ENCODE measurements around the gene DNAH2. TPM values are rescaled to one million over a fixed set of nuclear protein-coding genes. Genes with fewer than 3 reads are reported as not detected.

The DNAH2 gene
- polyA plus RNA-seq, 1 of the 3 experiments (the other 2 are of a cell fraction): 0.13 TPM

GRCh38 chr17:7710301-7710700 lies 7.2 kb upstream of the DNAH2 start:
- H3K36me3 ChIP-seq (replicated peaks in 1 of 2; ENCODE audit: control insufficient read depth in 1 of 2, insufficient read depth in 2 of 2, low read length in 1 of 2): peaks cover 0 to 2% of the 10 kb centered on the region in 2 experiments
- H3K9me2 ChIP-seq: no peaks in the 10 kb centered on the region
- no peak overlapping the region for H3K4me2 ChIP-seq
- H4K20me1 ChIP-seq (ENCODE audit: insufficient read depth): no peaks in the 10 kb centered on the region
- no peaks in the 10 kb centered on the region for H3F3A ChIP-seq (replicated peaks; ENCODE audit: insufficient read depth)
- 83% methylated on average over 7 of the region's 7 CpGs for WGBS (ENCODE audit: low lambda C conversion rate)
- TF ChIP-seq TAF1 (IDR thresholded peaks at IDR 0.05; ENCODE audit: borderline replicate concordance, low read depth, low read length) (no peak), IRF3 (IDR thresholded peaks at IDR 0.05; ENCODE audit: low read depth, low read length) (no peak), FOXM1 (IDR thresholded peaks at IDR 0.05; ENCODE audit: low read depth) (no peak), YY1 (IDR thresholded peaks at IDR 0.05; ENCODE audit: low read depth) (no peak), ELF1 (IDR thresholded peaks at IDR 0.05) (no peak), USF2 (IDR thresholded peaks at IDR 0.05; ENCODE audit: borderline replicate concordance, low read depth, low read length) (no peak), FOXJ3 (CRISPR knock-in tag; IDR thresholded peaks at IDR 0.05) (no peak), EP300 (IDR thresholded peaks at IDR 0.05; ENCODE audit: borderline replicate concordance in 1 of 2, low read depth in 1 of 2, low read length in 1 of 2) (no peak), RXRA (IDR thresholded peaks at IDR 0.05; ENCODE audit: borderline replicate concordance, low read depth) (no peak), NFIC (IDR thresholded peaks at IDR 0.05; ENCODE audit: borderline replicate concordance) (no peak), SMC3 (IDR thresholded peaks at IDR 0.05; ENCODE audit: low read depth, low read length) (no peak), TEAD4 (IDR thresholded peaks at IDR 0.05; ENCODE audit: borderline replicate concordance, insufficient read depth) (no peak), USF1 (IDR thresholded peaks at IDR 0.05; ENCODE audit: borderline replicate concordance, low read depth) (no peak), PBX3 (IDR thresholded peaks at IDR 0.05) (no peak), GABPA (IDR thresholded peaks at IDR 0.05; ENCODE audit: low read depth) (no peak), NRF1 (IDR thresholded peaks at IDR 0.05; ENCODE audit: low read depth, low read length) (no peak)
- no peak overlapping the region for H3K9ac ChIP-seq
- H3K27ac ChIP-seq (ENCODE audit: low read depth in 2 of 2, low read length in 1 of 2): no peak overlapping the region
- no peaks in the 10 kb centered on the region for H3K27me3 ChIP-seq (ENCODE audit: insufficient read depth)
- H3K9me3 ChIP-seq: no peaks in the 10 kb centered on the region
- H3K4me1 ChIP-seq (ENCODE audit: control insufficient read depth in 1 of 2, insufficient read depth in 2 of 2, low read depth in 1 of 2, low read length in 1 of 2): peaks cover 0 to 27% of the 10 kb centered on the region in 2 experiments; a peak in 1 of 4 replicates
- POLR2A ChIA-PET: no interaction called here
- no peak overlapping the region for H2AFZ ChIP-seq (ENCODE audit: low read depth)
- no peak for DNase-seq
- H3K4me3 ChIP-seq (ENCODE audit: low read depth in 2 of 2, low read length in 1 of 2): no peak overlapping the region
- H3K79me2 ChIP-seq (ENCODE audit: insufficient read depth): no peaks in the 10 kb centered on the region
- CTCF ChIA-PET: interaction anchor here (8.2 kb wide), 1 partner anchor 22 kb away, joined by 82 read pairs; the partner anchor contains the start of genes TP53 and WRAP53

All from SK-N-SH (cell line).